Fibroblast of lung (primary cell): ENCODE data around the gene DNAL1. TPM values are rescaled to one million over a fixed set of nuclear protein-coding genes. Genes with fewer than 3 reads are reported as not detected.
"Not testable (repeated sequence)": the region's sequence is repeated elsewhere in the genome, so short reads cannot be mapped to it uniquely, and the experiment has no call there.

Experiments
- DNase-seq, 2 donors: peaks; one replicate each; pipeline versions ENCODE4 v3.0.0 to v3.0.0-alpha.2; 2010; ENCODE audit warnings: low read depth in 2 of 2
- H2AFZ ChIP-seq: 2 replicates; pipeline ENCODE4 v1.5.1; 2012; ENCODE audit warnings: low read length, control low read depth, inconsistent platforms
- H3K27ac ChIP-seq: 2 replicates; pipeline ENCODE4 v1.5.1; 2011; ENCODE audit warnings: low read length, control low read depth; ENCODE audit not compliant: insufficient read depth
- H3K27me3 ChIP-seq: 2 replicates; pipeline ENCODE4 v1.5.1; 2011; ENCODE audit warnings: mild to moderate bottlenecking, low read length; ENCODE audit not compliant: control insufficient read depth, insufficient read depth
- H3K36me3 ChIP-seq: 2 replicates; pipeline ENCODE4 v1.5.1; 2011; ENCODE audit warnings: low read length; ENCODE audit not compliant: control insufficient read depth, insufficient read depth
- H3K4me1 ChIP-seq: 2 replicates; pipeline ENCODE4 v1.5.1; 2011; ENCODE audit warnings: low read length; ENCODE audit not compliant: control insufficient read depth, insufficient read depth; ENCODE audit errors: extremely low read depth
- H3K4me2 ChIP-seq: 2 replicates; pipeline ENCODE4 v1.5.1; 2011; ENCODE audit warnings: low read length, control low read depth; ENCODE audit not compliant: insufficient read depth; ENCODE audit errors: extremely low read depth
- H3K4me3 ChIP-seq, 4 experiments: fragments of 200-600 bp in 1 of 4; sonication (generic) in 1 of 4; replicated peaks in 1 of 4; 2 replicates each; pipeline ENCODE4 v1.5.1; 2011 to 2016; ENCODE audit warnings: low read length in 4 of 4, low read depth in 3 of 4, mild to moderate bottlenecking in 3 of 4, control low read depth in 2 of 4, inconsistent platforms in 1 of 4, mixed read lengths in 1 of 4; ENCODE audit not compliant: insufficient read depth in 1 of 4; ENCODE audit errors: control extremely low read depth in 1 of 4
- H3K79me2 ChIP-seq: 2 replicates; pipeline ENCODE4 v1.5.1; 2012; ENCODE audit warnings: mild to moderate bottlenecking, low read length, inconsistent platforms; ENCODE audit not compliant: control insufficient read depth, insufficient read depth
- H3K9ac ChIP-seq: 2 replicates; pipeline ENCODE4 v1.5.1; 2011; ENCODE audit warnings: mild to moderate bottlenecking, low read length, control low read depth; ENCODE audit not compliant: insufficient read depth
- H3K9me3 ChIP-seq: 2 replicates; pipeline ENCODE4 v1.5.1; 2012; ENCODE audit warnings: low read depth, low read length; ENCODE audit not compliant: control insufficient read depth, insufficient read depth
- H4K20me1 ChIP-seq: 2 replicates; pipeline ENCODE4 v1.5.1; 2011; ENCODE audit warnings: low read length; ENCODE audit not compliant: control insufficient read depth, insufficient read depth; ENCODE audit errors: extremely low read depth
- CTCF ChIP-seq, 2 donors: IDR thresholded peaks in 1 of 2; conservative IDR thresholded peaks in 1 of 2; 1 replicate in 1 of 2; 2 replicates in 1 of 2; pipeline ENCODE4 v1.5.1; 2011 to 2012; ENCODE audit warnings: low read length in 2 of 2, control low read depth in 1 of 2, inconsistent platforms in 1 of 2, low read depth in 1 of 2, mild to moderate bottlenecking in 1 of 2
- EZH2 ChIP-seq: IDR thresholded peaks from 2 replicates; pipeline ENCODE4 v1.5.1; 2012; ENCODE audit warnings: low read length, control low read depth, mild to moderate bottlenecking; ENCODE audit errors: missing control alignments
- polyA plus RNA-seq, 2 donors: library from polyadenylated mRNA; depleted of rRNA in 1 of 2; stranded (reverse) in 1 of 2; unstranded in 1 of 2; fragments of >200 nt; gene quantifications; 2 replicates each; pipeline ENCODE4 v1.2.1, GENCODE V29; 2011 to 2012; ENCODE audit warnings: missing spikeins in 1 of 2
- total RNA-seq: library from RNA; depleted of rRNA; stranded (reverse); fragments of >200 nt; gene quantifications from 2 replicates; pipeline ENCODE4 v1.2.1, GENCODE V29; 2014

The DNAL1 gene
- total and polyA plus RNA-seq, 2 donors (not counting 1 experiment from before 2014, with no cell fraction given): 5.3 to 11.3 TPM

- H3K79me2 ChIP-seq: no peaks in the 10 kb centered on the region
- peak overlapping the region; percentile 91 for H2AFZ ChIP-seq
- H3K9ac ChIP-seq: peak overlapping the region; percentile 32
- H3K9me3 ChIP-seq: no peaks in the 10 kb centered on the region
- no peaks in the 10 kb centered on the region for H4K20me1 ChIP-seq
- TF ChIP-seq CTCF (conservative IDR thresholded peaks at IDR 0.05 in 1 of 2, IDR thresholded peaks at IDR 0.05 in 1 of 2; ENCODE audit: low read depth in 1 of 2, low read length in 2 of 2): peak in 1 of 2 donors; percentile 20
- no peak for TF ChIP-seq EZH2
- H3K4me2 ChIP-seq: peak overlapping the region; percentile 88
- DNase-seq: peak in 1 of 2 donors; percentile 36
- H3K27me3 ChIP-seq: no peaks in the 10 kb centered on the region
- H3K27ac ChIP-seq: no peak overlapping the region
- peaks cover 2% of the 10 kb centered on the region for H3K4me1 ChIP-seq
- no peaks in the 10 kb centered on the region for H3K36me3 ChIP-seq
- peak overlapping the region; percentile 14 to 55 (median 27) for H3K4me3 ChIP-seq
Observed at GRCh38 chr14:73634011-73634833, 10.6 kb upstream of the DNAL1 start.

GRCh38 chr14:73636355-73636754 is 8.4 kb upstream of the DNAL1 start:
- not testable (repeated sequence) for H3K9me3 ChIP-seq, H3K27ac ChIP-seq, H2AFZ ChIP-seq, H3K79me2 ChIP-seq, H3K4me3 ChIP-seq, H3K27me3 ChIP-seq, H3K4me2 ChIP-seq, DNase-seq, H3K4me1 ChIP-seq, H3K36me3 ChIP-seq, H3K9ac ChIP-seq, H4K20me1 ChIP-seq

GRCh38 chr14:73637830-73638229 is 7.0 kb upstream of the DNAL1 start:
- no peak overlapping the region for H3K27ac ChIP-seq
- H3K9ac ChIP-seq: no peak overlapping the region
- H3K4me1 ChIP-seq: peaks cover 3% of the 10 kb centered on the region
- no peaks in the 10 kb centered on the region for H3K36me3 ChIP-seq
- H4K20me1 ChIP-seq: no peaks in the 10 kb centered on the region
- H3K27me3 ChIP-seq: no peaks in the 10 kb centered on the region
- no peak overlapping the region for H2AFZ ChIP-seq
- no peak overlapping the region for H3K4me2 ChIP-seq
- H3K4me3 ChIP-seq: no peak overlapping the region
- DNase-seq: no peak
- TF ChIP-seq EZH2 (no peak), CTCF (conservative IDR thresholded peaks at IDR 0.05 in 1 of 2, IDR thresholded peaks at IDR 0.05 in 1 of 2; ENCODE audit: low read depth in 1 of 2, low read length in 2 of 2) (no peak)
- H3K9me3 ChIP-seq: no peaks in the 10 kb centered on the region
- no peaks in the 10 kb centered on the region for H3K79me2 ChIP-seq
